Ascending aorta (tissue), 2 donors: Measurements from ENCODE around the gene HMCN2. TPM values are rescaled to one million over a fixed set of nuclear protein-coding genes. Genes with fewer than 3 reads are reported as not detected.

Experiments used
- DNase-seq, 2 donors: peaks; one replicate each; pipeline ENCODE4 v3.0.0-alpha.2; 2019; ENCODE audit warnings: low spot score in 2 of 2
- H3K27ac ChIP-seq, 2 donors: fragments of 200-600 bp; sonication (generic); one replicate each; pipeline ENCODE4 v1.5.1; 2016 to 2017; ENCODE audit warnings: mild to moderate bottlenecking in 1 of 2
- H3K27me3 ChIP-seq: fragments of 200-600 bp; sonication (generic); one replicate; pipeline ENCODE4 v1.5.1; 2017
- H3K36me3 ChIP-seq, 2 donors: fragments of 200-600 bp; sonication (generic); one replicate each; pipeline ENCODE4 v1.5.1; 2016
- H3K4me1 ChIP-seq, 2 donors: fragments of 200-600 bp; sonication (generic); one replicate each; pipeline ENCODE4 v1.5.1; 2016 to 2017; ENCODE audit warnings: mild to moderate bottlenecking in 1 of 2
- H3K4me3 ChIP-seq, 2 donors: fragments of 200-600 bp; sonication (generic); one replicate each; pipeline ENCODE4 v1.5.1; 2016 to 2017; ENCODE audit warnings: mild to moderate bottlenecking in 1 of 2
- H3K9me3 ChIP-seq, 2 donors: fragments of 200-600 bp; sonication (generic); one replicate each; pipeline ENCODE4 v1.5.1; 2016
- CTCF ChIP-seq, 3 experiments: fragments of 200-600 bp in 2 of 3; fragments of 450-650 bp in 1 of 3; sonication (generic) in 2 of 3; IDR thresholded peaks; one replicate each; pipeline ENCODE4 v1.5.1; 2016 to 2019; ENCODE audit warnings: antibody characterized with exemption in 3 of 3, mild to moderate bottlenecking in 1 of 3, moderate library complexity in 1 of 3
- intact Hi-C: fragments of 100-400 bp; cut with DNase I; formaldehyde crosslinking; loops from one replicate; pipeline ENCODE4 v1.15.1; 2023
- total RNA-seq: library from RNA; depleted of rRNA; stranded (reverse); fragments of >200 nt; gene quantifications from one replicate; pipeline ENCODE4 v1.1.0, GENCODE V29; 2016

The HMCN2 gene, protein sequence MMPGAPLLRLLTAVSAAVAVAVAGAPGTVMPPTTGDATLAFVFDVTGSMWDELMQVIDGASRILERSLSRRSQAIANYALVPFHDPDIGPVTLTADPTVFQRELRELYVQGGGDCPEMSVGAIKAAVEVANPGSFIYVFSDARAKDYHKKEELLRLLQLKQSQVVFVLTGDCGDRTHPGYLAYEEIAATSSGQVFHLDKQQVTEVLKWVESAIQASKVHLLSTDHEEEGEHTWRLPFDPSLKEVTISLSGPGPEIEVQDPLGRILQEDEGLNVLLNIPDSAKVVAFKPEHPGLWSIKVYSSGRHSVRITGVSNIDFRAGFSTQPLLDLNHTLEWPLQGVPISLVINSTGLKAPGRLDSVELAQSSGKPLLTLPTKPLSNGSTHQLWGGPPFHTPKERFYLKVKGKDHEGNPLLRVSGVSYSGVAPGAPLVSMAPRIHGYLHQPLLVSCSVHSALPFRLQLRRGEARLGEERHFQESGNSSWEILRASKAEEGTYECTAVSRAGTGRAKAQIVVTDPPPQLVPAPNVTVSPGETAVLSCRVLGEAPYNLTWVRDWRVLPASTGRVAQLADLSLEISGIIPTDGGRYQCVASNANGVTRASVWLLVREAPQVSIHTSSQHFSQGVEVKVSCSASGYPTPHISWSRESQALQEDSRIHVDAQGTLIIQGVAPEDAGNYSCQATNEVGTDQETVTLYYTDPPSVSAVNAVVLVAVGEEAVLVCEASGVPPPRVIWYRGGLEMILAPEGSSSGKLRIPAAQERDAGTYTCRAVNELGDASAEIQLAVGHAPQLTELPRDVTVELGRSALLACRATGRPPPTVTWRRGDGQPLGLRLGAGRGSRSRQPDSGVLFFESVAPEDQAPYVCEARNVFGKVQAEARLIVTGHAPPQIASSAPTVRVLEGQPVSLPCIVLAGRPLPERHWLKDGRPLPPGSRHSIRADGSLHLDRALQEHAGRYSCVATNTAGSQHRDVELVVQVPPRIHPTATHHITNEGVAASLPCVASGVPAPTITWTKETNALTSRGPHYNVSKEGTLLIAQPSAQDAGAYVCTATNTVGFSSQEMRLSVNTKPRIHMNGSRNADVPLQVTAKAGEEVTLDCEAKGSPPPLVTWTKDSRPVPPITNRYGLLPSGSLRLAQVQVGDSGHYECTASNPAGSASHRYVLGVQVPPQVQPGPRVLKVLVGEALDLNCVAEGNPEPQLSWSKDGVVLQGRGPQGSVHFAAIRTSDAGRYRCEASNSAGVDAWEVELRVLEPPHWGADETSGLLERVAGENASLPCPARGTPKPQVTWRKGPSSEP (N-terminal part only)
- 7.5 TPM for total RNA-seq

GRCh38 chr9:130265431-130266235 is at the start of gene HMCN2:
Gene HMCN2, plus strand, starts transcription at chr9:130265760. Its CDS starts 119 bp downstream, at chr9:130265879.
- no peak for TF ChIP-seq CTCF (IDR thresholded peaks at IDR 0.05)
- H3K9me3 ChIP-seq, result no peaks in the 10 kb centered on the region
- peak within 1 kb of the TSS; percentile 34 to 39 for H3K4me3 ChIP-seq
- no peaks in the 10 kb centered on the region for H3K36me3 ChIP-seq
- H3K27me3 ChIP-seq, result peaks cover 17% of the 10 kb centered on the region
- peaks cover 0 to 8% of the 10 kb centered on the region in 2 donors for H3K4me1 ChIP-seq
- H3K27ac ChIP-seq, result no peak within 1 kb of the TSS
- peak in 1 of 2 donors; percentile 61 for DNase-seq
- intact Hi-C loops, result no loop called here

- peaks cover 0 to 7% of the 10 kb centered on the region in 2 donors for H3K4me1 ChIP-seq
- H3K36me3 ChIP-seq, result peaks cover 11 to 18% of the 10 kb centered on the region in 2 donors
- no peaks in the 10 kb centered on the region for H3K9me3 ChIP-seq
- H3K27ac ChIP-seq, result no peak overlapping the region
- intact Hi-C loops, result no loop called here
- no peak for TF ChIP-seq CTCF (IDR thresholded peaks at IDR 0.05)
- no peak overlapping the region for H3K4me3 ChIP-seq
- no peak for DNase-seq
- H3K27me3 ChIP-seq, result no peaks in the 10 kb centered on the region
These were observed 47.7 kb upstream of the HMCN2 start for GRCh38 chr9:130217838-130218237.

GRCh38 chr9:130219661-130220096 is 45.9 kb upstream of the HMCN2 start:
- Histone ChIP-seq H3K36me3 (peaks cover 18 to 19% of the 10 kb centered on the region in 2 donors), H3K27me3 (no peaks in the 10 kb centered on the region), H3K9me3 (no peaks in the 10 kb centered on the region), H3K4me1 (peaks cover 0 to 5% of the 10 kb centered on the region in 2 donors), H3K4me3 (no peak overlapping the region), H3K27ac (no peak overlapping the region)
- intact Hi-C loops, result no loop called here
- DNase-seq, result no peak
- no peak for TF ChIP-seq CTCF (IDR thresholded peaks at IDR 0.05)

DNA sequence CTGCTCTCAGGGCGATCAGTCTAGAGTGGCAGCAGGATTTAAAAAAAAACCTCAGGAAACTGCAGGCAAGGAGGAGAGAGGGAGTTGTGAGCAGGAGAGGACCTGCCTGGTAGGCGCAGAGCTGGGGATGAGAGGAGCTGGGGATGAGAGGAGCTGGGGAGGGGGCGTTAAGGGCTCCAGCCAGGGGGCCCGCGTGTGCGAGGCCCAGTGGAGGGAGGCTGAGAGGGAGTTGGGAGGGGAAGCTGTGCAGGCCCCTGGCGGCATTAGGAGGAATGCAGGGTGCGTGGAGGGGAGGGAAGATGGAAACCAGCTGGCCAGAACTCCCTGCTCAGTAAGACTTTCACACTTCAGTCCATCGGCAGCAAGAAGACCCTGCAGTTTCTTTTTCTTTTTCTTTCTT is 45.2 kb upstream of the HMCN2 start:
- no peak overlapping the region for H3K27ac ChIP-seq
- intact Hi-C loops, result no loop called here
- TF ChIP-seq CTCF (IDR thresholded peaks at IDR 0.05), result no peak
- peaks cover 22 to 24% of the 10 kb centered on the region in 2 donors for H3K36me3 ChIP-seq
- H3K9me3 ChIP-seq, result no peaks in the 10 kb centered on the region
- DNase-seq, result no peak
- H3K27me3 ChIP-seq, result no peaks in the 10 kb centered on the region
- no peak overlapping the region for H3K4me3 ChIP-seq
- H3K4me1 ChIP-seq, result peaks cover 0 to 5% of the 10 kb centered on the region in 2 donors
